ENCODE data around the gene DNAH7. TPM values are rescaled to one million over a fixed set of nuclear protein-coding genes. Genes with fewer than 3 reads are reported as not detected.

DNAH7 gene
- under 1 TPM in 3 of 4 donors, not detected in 1; 0.05 to 0.07 (median 0.05) TPM for total RNA-seq

- H3K27me3 ChIP-seq, result no peaks in the 10 kb centered on the region
- ATAC-seq, result peak; percentile 86 to 97
- in situ Hi-C loops (cut with MboI; ENCODE audit: low sequenced_read_pairs in 4 of 4) (loop anchor here in 1 of 4 donors (25.0 kb wide), 1 partner anchor 94 kb away; the partner anchor contains the start of gene STK17B), intact Hi-C loops (cut with DNase I; ENCODE audit: low total_unique reads) (loop anchor here (5.0 kb wide), 2 partner anchors 104 to 411 kb away; partner anchors contain the start of genes SLC39A10 and STK17B)
- peak; percentile 68 to 81 for DNase-seq
- peak within 1 kb of the TSS in 3 of 4 donors; percentile 9 to 53 (median 44) for H3K27ac ChIP-seq
- no peaks in the 10 kb centered on the region for H3K9me3 ChIP-seq
- no peaks in the 10 kb centered on the region for H3K36me3 ChIP-seq
- H3K4me1 ChIP-seq, result peaks cover 0 to 5% of the 10 kb centered on the region in 2 donors
- no peak for TF ChIP-seq POLR2A (IDR thresholded peaks at IDR 0.05)
- TF ChIP-seq CTCF (IDR thresholded peaks at IDR 0.05 in 4 of 5, conservative IDR thresholded peaks at IDR 0.05 in 1 of 5), result peak in 3 of 5 experiments; percentile 20 to 59 (median 57)
- H3K4me3 ChIP-seq, result peak within 1 kb of the TSS; percentile 72 to 86 (median 78)
These were observed at the start of gene DNAH7 for GRCh38 chr2:196068271-196069209. Gene DNAH7, minus strand, starts transcription at chr2:196068837. Its CDS starts 126 bp downstream, at chr2:196068711.

- ATAC-seq, result no peak
- in situ Hi-C loops (cut with MboI; ENCODE audit: low sequenced_read_pairs in 4 of 4), result no loop called here
- Histone ChIP-seq H3K27ac (no peak overlapping the region), H3K36me3 (no peaks in the 10 kb centered on the region), H3K9me3 (no peaks in the 10 kb centered on the region), H3K4me1 (peaks cover 19 to 22% of the 10 kb centered on the region in 2 donors), H3K27me3 (no peaks in the 10 kb centered on the region), H3K4me3 (no peak overlapping the region)
- TF ChIP-seq POLR2A (IDR thresholded peaks at IDR 0.05), result no peak
- TF ChIP-seq CTCF (IDR thresholded peaks at IDR 0.05 in 4 of 5, conservative IDR thresholded peaks at IDR 0.05 in 1 of 5), result no peak
- intact Hi-C loops (cut with DNase I; ENCODE audit: low total_unique reads), result no loop called here
- DNase-seq, result no peak
These were observed 48.6 kb upstream of the DNAH7 start for GRCh38 chr2:196117214-196117705.

- Histone ChIP-seq H3K27me3 (no peaks in the 10 kb centered on the region), H3K4me1 (peaks cover 35 to 37% of the 10 kb centered on the region in 2 donors), H3K4me3 (peak overlapping the region in 2 of 4 donors; percentile 11 to 21), H3K27ac (peak overlapping the region; percentile 49 to 66 (median 54)), H3K9me3 (no peaks in the 10 kb centered on the region), H3K36me3 (no peaks in the 10 kb centered on the region)
- in situ Hi-C loops (cut with MboI; ENCODE audit: low sequenced_read_pairs in 4 of 4) (no loop called here), intact Hi-C loops (cut with DNase I; ENCODE audit: low total_unique reads) (loop anchor here (5.0 kb wide), 1 partner anchor 59 kb away; the partner anchor contains the start of gene STK17B)
- DNase-seq (peak in 1 of 2 donors; percentile 15), ATAC-seq (peak; percentile 75 to 80)
- TF ChIP-seq CTCF (IDR thresholded peaks at IDR 0.05 in 4 of 5, conservative IDR thresholded peaks at IDR 0.05 in 1 of 5) (no peak), POLR2A (IDR thresholded peaks at IDR 0.05) (no peak)
These were observed 44.7 kb upstream of the DNAH7 start for GRCh38 chr2:196113061-196113974.

DNA sequence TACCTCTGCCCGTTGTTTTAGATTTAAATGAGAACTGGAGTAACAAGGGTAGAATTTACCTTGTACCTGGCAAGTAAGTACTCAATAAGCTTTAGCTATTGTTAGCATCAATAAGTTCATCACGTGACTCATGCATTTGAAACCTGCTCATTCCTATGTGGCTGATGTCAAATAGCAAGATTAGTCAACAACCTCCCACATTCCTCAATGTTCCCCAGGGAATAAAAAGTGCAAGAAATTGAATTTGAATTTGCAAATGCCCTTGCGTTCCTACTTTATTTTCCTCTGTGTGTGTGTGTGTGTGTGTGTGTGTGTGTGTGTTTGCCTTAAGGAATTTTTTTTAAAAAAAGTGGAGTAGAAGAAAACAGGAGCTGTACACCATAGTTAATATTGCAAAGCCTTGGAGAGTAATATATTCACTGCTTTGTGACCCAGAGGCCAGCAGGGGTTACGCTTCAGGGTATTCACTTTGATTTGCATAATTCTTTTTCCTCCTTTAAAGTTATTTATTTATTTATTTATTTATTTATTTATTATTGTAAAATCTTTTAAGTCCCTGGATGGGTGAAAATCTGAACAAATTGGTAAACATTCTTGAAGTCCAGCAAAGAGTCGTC lies 43.9 kb upstream of the DNAH7 start:
- in situ Hi-C loops (cut with MboI; ENCODE audit: low sequenced_read_pairs in 4 of 4), result no loop called here
- no peaks in the 10 kb centered on the region for H3K9me3 ChIP-seq
- H3K27me3 ChIP-seq, result no peaks in the 10 kb centered on the region
- peak overlapping the region in 1 of 4 donors; percentile 21 for H3K4me3 ChIP-seq
- peaks cover 35 to 37% of the 10 kb centered on the region in 2 donors for H3K4me1 ChIP-seq
- peak overlapping the region; percentile 49 to 66 (median 54) for H3K27ac ChIP-seq
- DNase-seq (no peak), ATAC-seq (no peak)
- intact Hi-C loops (cut with DNase I; ENCODE audit: low total_unique reads), result loop anchor here (5.0 kb wide), 1 partner anchor 60 kb away; the partner anchor contains the start of gene STK17B
- no peaks in the 10 kb centered on the region for H3K36me3 ChIP-seq
- TF ChIP-seq POLR2A (IDR thresholded peaks at IDR 0.05) (no peak), CTCF (IDR thresholded peaks at IDR 0.05 in 4 of 5, conservative IDR thresholded peaks at IDR 0.05 in 1 of 5) (no peak)

Measured in gastrocnemius medialis (tissue), 4 donors.